HG03521 (cell line): Measurements from ENCODE around the gene EXD3.
"Not testable (repeated sequence)": the region's sequence is repeated elsewhere in the genome, so short reads cannot be mapped to it uniquely, and the experiment has no call there.

Experiments used
- ATAC-seq: cut with Tn5 transposase; IDR thresholded peaks from one replicate; pipeline ENCODE4 v1.9.1; 2021; ENCODE audit warnings: mild to moderate bottlenecking, moderate library complexity; ENCODE audit not compliant: unreplicated experiment

The EXD3 gene

GRCh38 chr9:137262909-137263285 is 160.1 kb downstream of the EXD3 start:
- no peak for ATAC-seq

GRCh38 chr9:137262173-137262908 is 160.6 kb downstream of the EXD3 start:
- ATAC-seq: not testable (repeated sequence)
